Neural crest cell (in vitro differentiated cells): Measurements from ENCODE around the gene PTGS1. TPM values are rescaled to one million over a fixed set of nuclear protein-coding genes. Genes with fewer than 3 reads are reported as not detected.

Experiments
- DNase-seq: peaks from one replicate; pipeline ENCODE4 v3.0.0; 2021; ENCODE audit warnings: low read depth, mixed read lengths, low spot score
- H3K27ac Mint-ChIP-seq: one replicate; pipeline ENCODE4 v1.8.0; 2021; ENCODE audit warnings: mild to moderate bottlenecking, mixed read lengths; ENCODE audit not compliant: unreplicated experiment
- H3K27me3 Mint-ChIP-seq: 2 replicates; pipeline ENCODE4 v1.8.0; 2021; ENCODE audit warnings: low read depth, mild to moderate bottlenecking, mixed read lengths
- H3K36me3 Mint-ChIP-seq: 2 replicates; pipeline ENCODE4 v1.8.0; 2021; ENCODE audit warnings: low read depth, mild to moderate bottlenecking, mixed read lengths
- H3K4me1 Mint-ChIP-seq: 2 replicates; pipeline ENCODE4 v1.8.0; 2021; ENCODE audit warnings: mixed read lengths
- H3K4me3 Mint-ChIP-seq: one replicate; pipeline ENCODE4 v1.8.0; 2021; ENCODE audit warnings: mild to moderate bottlenecking, mixed read lengths
- H3K9me3 Mint-ChIP-seq: 2 replicates; pipeline ENCODE4 v1.8.0; 2021; ENCODE audit warnings: mixed read lengths
- total RNA-seq: library from RNA; stranded (reverse); gene quantifications from 2 replicates; pipeline ENCODE4 v1.2.1, GENCODE V29; 2021
- TF ChIP-seq, protein P1 (sequence below): fragments of 200-600 bp; sonication (generic); conservative IDR thresholded peaks from 2 replicates; pipeline ENCODE4 v1.5.0; 2021; ENCODE audit warnings: antibody characterized with exemption, mild to moderate bottlenecking

Gene PTGS1
- total RNA-seq, 1 donor from 2014 or later: 0.37 TPM

DNA sequence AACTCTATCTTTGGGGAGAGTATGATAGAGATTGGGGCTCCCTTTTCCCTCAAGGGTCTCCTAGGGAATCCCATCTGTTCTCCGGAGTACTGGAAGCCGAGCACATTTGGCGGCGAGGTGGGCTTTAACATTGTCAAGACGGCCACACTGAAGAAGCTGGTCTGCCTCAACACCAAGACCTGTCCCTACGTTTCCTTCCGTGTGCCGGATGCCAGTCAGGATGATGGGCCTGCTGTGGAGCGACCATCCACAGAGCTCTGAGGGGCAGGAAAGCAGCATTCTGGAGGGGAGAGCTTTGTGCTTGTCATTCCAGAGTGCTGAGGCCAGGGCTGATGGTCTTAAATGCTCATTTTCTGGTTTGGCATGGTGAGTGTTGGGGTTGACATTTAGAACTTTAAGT is 21.5 kb downstream of the PTGS1 start:
- Mint-ChIP-seq H3K27me3 (peaks cover 26% of the 10 kb centered on the region), H3K4me1 (peaks cover 4% of the 10 kb centered on the region), H3K27ac (no peak overlapping the region), H3K4me3 (no peak overlapping the region), H3K36me3 (no peaks in the 10 kb centered on the region), H3K9me3 (no peaks in the 10 kb centered on the region)
- DNase-seq: no peak
- TF ChIP-seq, protein P1, sequence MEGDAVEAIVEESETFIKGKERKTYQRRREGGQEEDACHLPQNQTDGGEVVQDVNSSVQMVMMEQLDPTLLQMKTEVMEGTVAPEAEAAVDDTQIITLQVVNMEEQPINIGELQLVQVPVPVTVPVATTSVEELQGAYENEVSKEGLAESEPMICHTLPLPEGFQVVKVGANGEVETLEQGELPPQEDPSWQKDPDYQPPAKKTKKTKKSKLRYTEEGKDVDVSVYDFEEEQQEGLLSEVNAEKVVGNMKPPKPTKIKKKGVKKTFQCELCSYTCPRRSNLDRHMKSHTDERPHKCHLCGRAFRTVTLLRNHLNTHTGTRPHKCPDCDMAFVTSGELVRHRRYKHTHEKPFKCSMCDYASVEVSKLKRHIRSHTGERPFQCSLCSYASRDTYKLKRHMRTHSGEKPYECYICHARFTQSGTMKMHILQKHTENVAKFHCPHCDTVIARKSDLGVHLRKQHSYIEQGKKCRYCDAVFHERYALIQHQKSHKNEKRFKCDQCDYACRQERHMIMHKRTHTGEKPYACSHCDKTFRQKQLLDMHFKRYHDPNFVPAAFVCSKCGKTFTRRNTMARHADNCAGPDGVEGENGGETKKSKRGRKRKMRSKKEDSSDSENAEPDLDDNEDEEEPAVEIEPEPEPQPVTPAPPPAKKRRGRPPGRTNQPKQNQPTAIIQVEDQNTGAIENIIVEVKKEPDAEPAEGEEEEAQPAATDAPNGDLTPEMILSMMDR: no peak

DNA sequence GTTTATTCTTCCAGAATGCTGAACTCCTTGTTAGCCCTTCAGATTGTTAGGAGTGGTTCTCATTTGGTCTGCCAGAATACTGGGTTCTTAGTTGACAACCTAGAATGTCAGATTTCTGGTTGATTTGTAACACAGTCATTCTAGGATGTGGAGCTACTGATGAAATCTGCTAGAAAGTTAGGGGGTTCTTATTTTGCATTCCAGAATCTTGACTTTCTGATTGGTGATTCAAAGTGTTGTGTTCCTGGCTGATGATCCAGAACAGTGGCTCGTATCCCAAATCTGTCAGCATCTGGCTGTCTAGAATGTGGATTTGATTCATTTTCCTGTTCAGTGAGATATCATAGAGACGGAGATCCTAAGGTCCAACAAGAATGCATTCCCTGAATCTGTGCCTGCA is 21.9 kb downstream of the PTGS1 start:
- H3K4me3 Mint-ChIP-seq: no peak overlapping the region
- peaks cover 3% of the 10 kb centered on the region for H3K4me1 Mint-ChIP-seq
- no peaks in the 10 kb centered on the region for H3K36me3 Mint-ChIP-seq
- no peak for DNase-seq
- no peaks in the 10 kb centered on the region for H3K9me3 Mint-ChIP-seq
- H3K27me3 Mint-ChIP-seq: peaks cover 25% of the 10 kb centered on the region
- TF ChIP-seq, protein P1: no peak
- H3K27ac Mint-ChIP-seq: no peak overlapping the region

DNA sequence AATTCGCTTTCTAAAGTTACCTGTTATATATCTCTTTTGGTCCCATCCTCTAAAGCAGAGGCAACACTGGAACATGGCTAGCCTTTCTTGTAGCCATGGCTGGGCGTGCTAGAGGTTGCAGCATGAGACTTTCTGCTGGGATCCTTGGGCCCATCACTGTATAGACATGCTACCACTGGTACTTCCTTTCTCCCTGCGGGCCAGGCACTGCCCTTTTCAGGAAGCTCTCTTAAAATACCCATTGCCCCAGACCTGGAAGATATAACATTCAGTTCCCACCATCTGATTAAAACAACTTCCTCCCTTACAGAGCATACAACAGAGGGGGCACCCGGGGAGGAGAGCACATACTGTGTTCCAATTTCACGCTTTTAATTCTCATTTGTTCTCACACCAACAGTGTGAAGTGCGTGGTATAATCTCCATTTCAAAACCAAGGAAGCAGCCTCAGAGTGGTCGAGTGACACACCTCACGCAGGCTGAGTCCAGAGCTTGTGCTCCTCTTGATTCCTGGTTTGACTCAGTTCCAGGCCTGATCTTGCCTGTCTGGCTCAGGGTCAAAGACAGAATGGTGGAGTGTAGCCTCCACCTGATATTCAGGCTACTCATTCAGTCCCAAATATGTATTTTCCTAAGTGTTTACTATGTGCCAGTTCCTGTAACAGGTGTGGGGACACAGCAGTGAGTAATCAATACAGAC is 22.6 kb downstream of the PTGS1 start:
- Mint-ChIP-seq H3K9me3 (no peaks in the 10 kb centered on the region), H3K36me3 (no peaks in the 10 kb centered on the region), H3K4me3 (no peak overlapping the region), H3K4me1 (no peaks in the 10 kb centered on the region), H3K27ac (no peak overlapping the region), H3K27me3 (peaks cover 27% of the 10 kb centered on the region)
- TF ChIP-seq, protein P1: no peak
- DNase-seq: no peak

DNA sequence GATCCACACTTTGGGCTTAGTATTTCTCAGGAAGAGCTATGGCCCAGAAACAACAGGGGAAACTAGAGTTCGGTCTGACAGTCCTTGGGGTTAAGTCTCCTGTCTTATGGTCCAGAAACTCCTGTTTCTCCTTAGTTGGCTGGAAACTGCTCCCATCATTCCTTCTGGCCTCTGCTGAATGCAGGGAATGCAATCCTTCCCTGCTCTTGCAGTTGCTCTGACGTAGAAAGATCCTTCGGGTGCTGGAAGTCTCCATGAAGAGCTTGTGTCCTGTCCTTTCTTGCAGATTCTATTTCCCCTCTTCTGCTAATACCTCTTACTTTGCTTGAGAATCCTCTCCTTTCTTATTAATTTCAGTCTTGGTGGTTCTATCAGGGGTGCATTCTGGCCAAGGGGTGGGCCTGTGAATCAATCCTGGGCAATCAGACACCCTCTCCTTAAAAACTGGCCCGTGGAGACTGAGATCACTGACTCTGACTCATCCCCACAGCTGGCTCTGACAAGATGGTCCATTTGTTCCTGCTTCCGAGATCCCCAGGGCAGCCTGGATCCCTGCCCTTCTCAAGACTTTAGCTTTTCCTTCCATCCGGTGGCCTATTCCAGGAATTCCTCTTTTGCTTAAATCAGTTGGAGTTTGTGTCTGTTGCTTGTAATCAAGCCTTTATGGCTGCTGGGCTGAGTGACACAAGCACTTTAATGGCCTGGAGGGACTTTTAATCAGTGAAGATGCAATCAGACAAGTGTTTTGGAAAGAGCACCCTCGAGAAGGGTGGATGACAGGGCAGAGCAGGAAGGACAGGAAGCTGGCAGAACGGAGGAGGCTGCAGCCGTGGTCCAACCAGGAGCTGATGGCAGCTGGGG is 23.7 kb downstream of the PTGS1 start:
- Mint-ChIP-seq H3K4me1 (no peaks in the 10 kb centered on the region), H3K36me3 (no peaks in the 10 kb centered on the region), H3K27ac (no peak overlapping the region), H3K4me3 (no peak overlapping the region), H3K9me3 (no peaks in the 10 kb centered on the region), H3K27me3 (peaks cover 31% of the 10 kb centered on the region)
- DNase-seq: no peak
- TF ChIP-seq, protein P1: no peak

- no peak for DNase-seq
- Mint-ChIP-seq H3K9me3 (peaks cover 2% of the 10 kb centered on the region), H3K36me3 (no peaks in the 10 kb centered on the region), H3K27me3 (peaks cover 43% of the 10 kb centered on the region), H3K4me1 (no peaks in the 10 kb centered on the region), H3K27ac (no peak overlapping the region), H3K4me3 (no peak overlapping the region)
- TF ChIP-seq, protein P1: no peak
Observed at GRCh38 chr9:122396614-122397148, 25.9 kb downstream of the PTGS1 start.
